KOPT-K1 (cell line): ENCODE results near the gene GPR42.
"Not testable (repeated sequence)": the region's sequence is repeated elsewhere in the genome, so short reads cannot be mapped to it uniquely, and the experiment has no call there.

ENCODE experiments used
- H3K27ac ChIP-seq: fragments of 200-600 bp; sonication (generic); 2 replicates; pipeline ENCODE4 v1.5.1; 2016; ENCODE audit warnings: antibody characterized with exemption, mild to moderate bottlenecking, low read depth, low read length; ENCODE audit not compliant: poor library complexity, severe bottlenecking
- H3K36me3 ChIP-seq: fragments of 200-600 bp; sonication (generic); 2 replicates; pipeline ENCODE4 v1.5.1; 2017; ENCODE audit warnings: antibody characterized with exemption, mild to moderate bottlenecking, low read length, moderate library complexity; ENCODE audit not compliant: insufficient read depth
- H3K9me3 ChIP-seq: fragments of 200-600 bp; sonication (generic); 2 replicates; pipeline ENCODE4 v1.5.1; 2017; ENCODE audit warnings: antibody characterized with exemption, low read length, mild to moderate bottlenecking; ENCODE audit not compliant: insufficient read depth, poor library complexity, severe bottlenecking

The GPR42 gene

GRCh38 chr19:35392742-35393715 is 22.2 kb downstream of the GPR42 start:
- Histone ChIP-seq H3K27ac (no peak overlapping the region), H3K9me3 (peaks cover 4% of the 10 kb centered on the region), H3K36me3 (no peaks in the 10 kb centered on the region)

DNA sequence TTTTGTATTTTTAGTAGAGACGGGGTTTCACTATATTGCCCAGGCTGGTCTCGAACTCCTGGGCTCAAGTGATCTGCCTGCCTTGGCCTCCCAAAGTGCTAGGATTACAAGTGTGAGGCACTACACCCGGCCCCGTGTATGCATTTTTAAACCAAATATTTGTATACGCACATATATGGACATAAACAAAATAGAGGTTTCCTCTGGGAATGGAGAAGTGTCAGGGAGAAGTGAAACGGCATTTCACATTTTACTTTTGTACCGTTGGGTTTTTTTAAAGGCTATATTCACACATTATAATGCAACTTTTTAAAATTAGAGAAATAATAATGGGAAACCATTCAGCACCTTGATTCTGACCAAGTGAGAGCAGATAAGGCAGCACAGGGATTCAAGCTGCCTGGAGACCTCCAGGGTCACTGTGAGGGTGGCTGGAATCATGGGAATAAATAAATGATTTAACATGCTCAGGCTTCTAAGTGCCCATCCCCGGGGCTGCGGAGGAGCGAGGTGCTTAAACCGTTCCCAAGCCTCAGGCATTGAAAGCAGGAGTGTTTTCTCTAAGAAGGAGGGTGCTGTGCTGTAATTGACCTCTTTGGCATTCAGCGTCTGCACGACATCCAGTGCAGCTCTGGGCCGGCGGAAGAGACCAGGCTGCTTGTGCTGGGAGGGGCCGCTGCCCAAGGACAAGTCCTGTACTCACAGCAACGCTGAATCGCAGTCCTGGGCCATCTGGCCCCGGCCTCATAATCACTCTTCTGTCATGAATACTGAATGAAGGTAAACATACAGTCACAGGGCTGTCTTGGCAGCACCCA is 24.7 kb downstream of the GPR42 start:
- Histone ChIP-seq H3K9me3 (no peaks in the 10 kb centered on the region), H3K36me3 (no peaks in the 10 kb centered on the region), H3K27ac (no peak overlapping the region)

DNA sequence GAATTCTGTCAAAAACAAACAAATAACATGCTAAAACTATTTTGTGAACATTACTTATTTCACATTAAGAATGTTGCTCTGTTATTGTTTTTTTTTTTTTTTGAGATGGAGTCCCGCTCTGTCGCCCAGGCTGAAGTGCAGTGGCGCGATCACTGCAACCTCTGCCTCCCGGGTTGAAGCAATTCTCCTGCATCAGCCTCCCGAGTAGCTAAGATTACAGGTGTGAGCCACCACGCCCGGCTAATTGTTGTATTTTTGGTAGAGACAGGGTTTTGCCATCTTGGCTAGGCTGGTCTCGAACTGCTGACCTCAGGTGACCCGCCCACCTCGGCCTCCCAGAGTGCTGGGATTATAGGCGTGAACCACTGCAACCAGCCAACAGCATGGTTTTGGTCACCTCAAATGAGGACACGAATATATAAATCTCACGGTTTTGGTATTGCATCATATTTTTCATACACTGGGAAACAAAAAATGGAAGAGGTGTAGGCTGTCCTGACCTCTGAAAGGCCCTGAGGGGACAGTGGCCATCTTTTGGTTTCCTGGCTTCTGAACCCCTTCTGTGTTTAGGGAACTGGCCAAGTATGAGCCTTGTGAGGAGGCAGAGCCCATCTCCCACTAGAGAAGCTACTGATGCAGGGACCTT is 25.5 kb downstream of the GPR42 start:
- Histone ChIP-seq H3K36me3 (no peaks in the 10 kb centered on the region), H3K9me3 (no peaks in the 10 kb centered on the region), H3K27ac (no peak overlapping the region)

- Histone ChIP-seq H3K9me3 (no peaks in the 10 kb centered on the region), H3K36me3 (no peaks in the 10 kb centered on the region), H3K27ac (no peak overlapping the region)
Observed at GRCh38 chr19:35397064-35397463, 26.2 kb downstream of the GPR42 start.

DNA sequence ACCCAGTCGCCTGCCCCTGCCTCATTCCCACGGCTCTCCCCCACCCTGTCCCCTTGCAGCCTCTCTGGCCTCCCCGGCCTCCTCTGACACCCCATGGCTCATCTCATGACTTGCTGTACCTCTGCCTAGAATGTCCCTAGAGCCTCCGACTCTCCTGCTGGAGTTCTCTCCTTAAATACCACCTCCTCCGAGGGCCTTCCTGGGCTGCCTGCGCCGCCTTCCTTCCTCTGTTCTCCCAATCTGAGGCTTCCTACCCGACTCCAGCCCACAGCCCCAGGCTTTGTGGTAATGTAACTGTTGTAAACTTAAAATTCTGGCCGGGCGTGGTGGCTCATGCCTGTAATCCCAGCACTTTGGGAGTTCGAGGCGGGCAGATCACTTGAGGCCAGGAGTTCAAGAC is 27.7 kb downstream of the GPR42 start:
- no peaks in the 10 kb centered on the region for H3K36me3 ChIP-seq
- no peak overlapping the region for H3K27ac ChIP-seq
- no peaks in the 10 kb centered on the region for H3K9me3 ChIP-seq

- Histone ChIP-seq H3K27ac (no peak overlapping the region), H3K9me3 (no peaks in the 10 kb centered on the region), H3K36me3 (no peaks in the 10 kb centered on the region)
Observed at GRCh38 chr19:35399231-35399630, 28.4 kb downstream of the GPR42 start.

DNA sequence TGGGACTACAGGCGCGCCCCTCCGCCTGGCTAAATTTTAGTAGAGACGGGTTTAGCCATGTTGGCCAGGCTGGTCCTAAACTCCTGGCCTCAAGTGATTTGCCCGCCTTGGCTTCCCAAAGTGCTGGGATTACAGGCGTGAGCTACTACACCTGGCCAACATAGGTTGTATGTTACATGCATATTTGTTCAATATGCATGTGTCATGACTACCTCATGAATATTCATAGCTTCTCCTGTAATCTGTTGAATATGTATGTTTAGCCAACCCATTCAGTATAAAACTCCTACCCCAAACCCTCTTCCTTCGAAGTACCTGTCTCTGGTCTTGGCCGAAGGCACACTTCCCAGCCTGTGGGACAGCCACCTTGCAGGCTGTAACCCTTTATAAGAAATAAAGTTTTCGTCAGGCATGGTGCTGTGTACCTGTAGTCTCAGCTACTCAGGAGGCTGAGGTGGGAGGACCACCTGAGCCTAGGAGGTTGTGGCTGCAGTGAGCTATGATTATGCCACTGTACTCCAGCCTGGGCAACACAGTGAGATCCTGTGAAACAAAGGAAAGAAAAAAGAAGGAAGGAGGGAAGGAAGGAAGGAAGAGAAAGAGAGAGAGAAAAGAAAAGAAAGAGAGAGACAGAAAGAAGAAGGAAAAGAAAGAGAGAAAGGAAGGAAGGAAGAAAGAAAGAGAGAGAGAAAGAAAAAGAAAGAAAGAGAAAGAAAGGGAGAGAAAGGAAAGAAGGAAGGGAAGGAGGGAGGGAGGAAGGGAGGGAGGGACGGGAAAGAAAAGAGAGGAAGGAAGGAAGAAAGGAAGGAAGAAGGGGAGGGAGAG is 29.3 kb downstream of the GPR42 start:
- Histone ChIP-seq H3K9me3 (no peaks in the 10 kb centered on the region), H3K27ac (no peak overlapping the region), H3K36me3 (no peaks in the 10 kb centered on the region)

- no peaks in the 10 kb centered on the region for H3K36me3 ChIP-seq
Observed at GRCh38 chr19:35400773-35401100, 29.9 kb downstream of the GPR42 start.

DNA sequence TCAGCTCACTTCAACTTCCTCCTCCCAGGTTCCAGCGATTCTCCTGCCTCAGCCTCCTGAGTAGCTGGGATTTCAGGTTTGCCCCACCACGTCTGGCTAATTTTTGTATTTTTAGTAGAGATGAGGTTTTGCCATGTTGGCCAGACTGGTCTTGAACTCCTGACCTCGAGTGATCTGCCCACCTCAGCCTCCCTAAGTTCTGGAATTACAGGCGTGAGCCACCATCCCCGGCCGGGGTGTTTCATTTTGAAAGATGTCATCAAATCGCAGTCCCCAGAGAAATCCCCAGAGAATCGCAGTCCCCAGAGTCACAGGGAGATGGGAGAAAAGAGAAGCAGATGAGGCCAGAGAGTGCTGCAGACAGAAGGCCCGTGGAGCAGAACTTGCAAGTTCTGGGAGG is 30.5 kb downstream of the GPR42 start:
- H3K36me3 ChIP-seq, H3K9me3 ChIP-seq, H3K27ac ChIP-seq: not testable (repeated sequence)

More at GRCh38 chr19:35400773-35401100, 29.9 kb downstream of the GPR42 start:
- H3K27ac ChIP-seq: no peak overlapping the region
- no peaks in the 10 kb centered on the region for H3K9me3 ChIP-seq

- H3K36me3 ChIP-seq: no peaks in the 10 kb centered on the region
- no peaks in the 10 kb centered on the region for H3K9me3 ChIP-seq
- H3K27ac ChIP-seq: no peak overlapping the region
Observed at GRCh38 chr19:35403116-35403760, 32.4 kb downstream of the GPR42 start.

- Histone ChIP-seq H3K27ac (no peak overlapping the region), H3K36me3 (no peaks in the 10 kb centered on the region), H3K9me3 (no peaks in the 10 kb centered on the region)
Observed at GRCh38 chr19:35404879-35405622, 34.2 kb downstream of the GPR42 start.

GRCh38 chr19:35407619-35408018 is 36.8 kb downstream of the GPR42 start:
- Histone ChIP-seq H3K9me3 (no peaks in the 10 kb centered on the region), H3K27ac (no peak overlapping the region), H3K36me3 (no peaks in the 10 kb centered on the region)

DNA sequence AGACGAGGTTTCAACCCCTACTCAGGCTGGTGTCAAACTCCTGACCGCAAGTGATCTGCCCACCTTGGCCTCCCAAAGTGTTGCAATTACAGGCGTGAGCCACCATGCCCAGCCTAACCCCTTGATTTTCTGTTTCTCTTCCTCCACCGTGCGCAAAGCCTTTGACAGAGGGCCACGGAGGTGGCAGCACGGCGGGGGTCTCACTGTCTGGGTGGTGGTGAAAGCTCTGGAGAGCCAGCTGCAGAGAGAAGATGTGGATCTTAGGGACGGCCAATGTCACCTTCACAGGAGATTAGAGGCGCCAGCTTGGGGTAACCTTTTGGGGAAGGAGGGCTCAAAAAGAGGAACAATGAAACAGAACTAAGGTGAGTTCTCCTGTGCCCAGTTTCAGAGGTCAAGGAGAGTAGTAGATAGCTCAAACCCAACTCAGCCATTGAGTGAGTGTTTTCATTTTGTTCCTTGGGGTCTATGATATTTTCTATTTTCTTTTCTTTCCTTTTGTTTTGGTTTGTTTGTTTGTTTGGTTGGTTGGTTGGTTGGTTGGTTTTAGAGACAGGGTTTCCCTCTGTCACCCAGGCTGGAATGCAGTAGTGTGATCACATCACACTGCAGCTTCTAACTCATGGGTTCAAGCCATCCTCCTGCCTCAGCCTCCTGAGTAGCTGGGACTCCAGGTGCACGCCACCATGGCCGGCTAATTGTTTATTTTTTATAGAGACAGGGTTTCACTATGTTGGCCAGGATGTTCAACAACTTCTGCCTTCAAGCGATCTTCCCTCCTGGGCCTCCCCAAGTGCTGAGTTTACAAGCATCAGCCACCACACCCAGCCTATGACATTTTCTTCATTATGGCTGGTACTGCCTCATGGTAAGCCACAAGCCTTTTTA is 37.7 kb downstream of the GPR42 start:
- no peak overlapping the region for H3K27ac ChIP-seq
- H3K36me3 ChIP-seq: no peaks in the 10 kb centered on the region
- no peaks in the 10 kb centered on the region for H3K9me3 ChIP-seq
